ENCODE measurements around the gene NOL4L.

NOL4L gene

DNA sequence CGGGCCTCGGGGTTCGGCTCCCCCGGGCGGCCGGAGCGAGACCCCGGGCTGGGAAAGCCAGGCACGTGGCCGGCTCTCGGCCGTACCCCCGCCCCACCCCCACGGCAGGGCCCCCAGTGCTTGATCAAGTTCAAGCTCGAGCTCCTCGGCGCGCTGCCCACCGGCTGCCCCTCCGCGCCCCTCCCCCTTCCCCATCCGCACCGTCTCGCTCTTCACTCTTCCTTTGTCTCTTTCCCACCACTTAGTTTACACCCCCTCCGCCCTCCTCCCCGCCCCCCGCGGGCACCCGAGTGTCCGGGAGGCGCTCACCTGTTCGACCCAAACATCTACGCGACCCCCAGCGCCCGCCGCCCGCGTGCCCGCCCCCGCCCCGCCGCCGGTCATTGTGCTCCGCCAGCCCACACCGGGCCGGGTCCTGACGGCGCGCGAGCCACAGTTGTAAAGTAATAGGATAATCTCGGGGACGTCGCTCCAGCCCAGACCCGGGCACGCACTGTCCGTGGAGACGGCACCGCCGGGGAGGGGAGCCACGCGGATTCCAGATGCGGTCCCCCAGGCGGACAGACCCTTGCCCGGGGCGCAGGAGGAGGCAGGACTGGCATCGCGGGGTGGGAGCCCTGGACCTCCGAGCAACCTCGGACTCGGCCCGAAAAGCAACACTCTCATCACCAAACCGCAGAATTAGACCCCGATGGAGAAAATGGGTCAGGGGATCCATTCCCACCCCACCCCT lies 100.7 kb downstream of the NOL4L start:
- Mint-ChIP-seq H3K4me1 (ENCODE audit: low read depth) (peaks cover 12% of the 10 kb centered on the region), H3K9me3 (no peaks in the 10 kb centered on the region), H3K4me3 (peak overlapping the region; percentile 62), H3K36me3 (ENCODE audit: low read depth) (peaks cover 10% of the 10 kb centered on the region), H3K27ac (no peak overlapping the region), H3K27me3 (ENCODE audit: low read depth) (peaks cover 3% of the 10 kb centered on the region)
- no peak for DNase-seq (ENCODE audit: low spot score)

DNA sequence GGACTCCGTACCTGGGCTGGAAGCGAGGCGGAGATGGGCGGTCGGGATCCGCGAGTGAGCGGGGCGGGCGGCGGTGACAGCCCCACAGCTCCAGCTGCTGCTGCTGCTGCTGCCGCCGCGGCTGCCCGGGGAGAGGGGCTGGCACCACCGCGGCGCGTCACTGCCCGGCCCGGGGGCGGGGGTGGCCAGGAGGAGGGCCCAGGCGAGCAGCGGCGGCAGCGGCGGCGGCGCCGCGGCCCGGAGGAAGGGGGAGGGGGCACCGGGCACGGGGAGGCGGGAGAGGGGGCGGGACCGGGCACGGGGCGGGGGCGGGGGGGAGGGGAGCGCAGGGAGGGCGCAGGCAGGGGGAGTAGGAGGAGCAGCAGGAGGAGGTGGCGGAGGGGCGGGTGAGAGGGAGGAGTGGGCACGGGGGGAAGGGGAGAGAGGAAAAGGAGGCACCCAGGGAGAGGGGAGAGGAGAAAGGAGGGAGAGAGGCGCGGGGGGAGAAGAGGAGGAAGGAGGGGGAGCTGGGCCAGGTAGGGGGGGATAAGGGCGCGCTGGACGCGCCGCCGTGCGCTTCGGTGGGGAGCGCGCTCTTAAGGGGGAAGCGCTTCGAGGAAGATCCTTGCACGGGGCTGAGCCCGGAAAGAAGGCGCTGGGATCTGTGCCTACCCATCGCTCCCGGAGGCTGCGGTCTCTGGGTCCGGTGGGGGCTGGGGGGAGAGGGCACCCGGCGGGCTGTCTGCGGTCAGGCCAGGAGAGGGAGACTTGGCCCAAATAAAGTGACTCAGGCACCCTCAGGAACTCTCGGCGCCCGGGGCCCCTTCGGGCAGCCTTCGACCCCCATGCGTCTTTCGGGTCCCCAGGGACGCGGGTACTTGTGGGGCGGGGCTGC lies 101.5 kb downstream of the NOL4L start:
- H3K4me1 Mint-ChIP-seq (ENCODE audit: low read depth), result peaks cover 12% of the 10 kb centered on the region
- no peak overlapping the region for H3K27ac Mint-ChIP-seq
- peaks cover 9% of the 10 kb centered on the region for H3K36me3 Mint-ChIP-seq (ENCODE audit: low read depth)
- no peaks in the 10 kb centered on the region for H3K9me3 Mint-ChIP-seq
- peak overlapping the region; percentile 75 for H3K4me3 Mint-ChIP-seq
- peaks cover 3% of the 10 kb centered on the region for H3K27me3 Mint-ChIP-seq (ENCODE audit: low read depth)
- peak; percentile 65 for DNase-seq (ENCODE audit: low spot score)

DNA sequence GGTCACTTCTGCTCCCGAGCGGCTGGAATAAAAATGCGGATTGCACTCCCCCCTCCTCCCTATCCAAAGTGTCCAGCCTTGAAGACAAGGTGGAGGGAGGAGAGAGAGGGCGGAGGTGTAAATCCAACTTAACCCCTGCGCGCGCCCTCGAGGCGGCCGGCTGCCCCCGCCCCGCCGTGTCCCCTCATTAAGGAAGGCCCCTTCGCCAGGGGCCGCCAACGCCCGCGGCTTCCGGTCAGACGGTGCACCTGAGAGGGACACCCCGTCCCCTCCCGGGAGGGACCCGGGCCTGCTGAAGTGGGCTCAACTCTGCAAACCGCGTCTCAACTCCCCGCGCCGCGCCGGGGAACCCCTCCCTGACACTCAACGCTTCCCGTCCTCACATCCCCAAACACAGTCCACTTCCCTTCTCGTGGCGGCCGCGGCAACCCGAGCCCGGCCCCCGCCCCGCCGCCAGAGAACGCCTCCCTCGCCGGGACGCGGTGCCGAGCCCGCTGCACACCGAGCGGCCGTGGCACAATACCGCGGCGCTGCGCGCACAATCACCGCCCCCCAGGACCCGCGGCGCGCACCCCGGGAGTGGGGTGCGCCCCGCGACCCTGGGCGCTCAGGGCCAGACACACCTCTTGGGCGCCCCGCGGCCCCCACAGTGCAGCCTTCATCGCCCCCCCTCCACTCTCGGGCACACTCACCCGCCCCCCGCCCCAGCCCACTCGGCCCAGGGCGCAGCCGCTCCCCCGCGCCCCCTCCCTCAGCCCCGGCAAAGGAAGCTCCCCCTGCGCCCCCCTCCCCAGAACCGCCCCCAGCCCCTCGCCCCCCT lies 102.5 kb downstream of the NOL4L start:
- H3K36me3 Mint-ChIP-seq (ENCODE audit: low read depth), result peaks cover 6% of the 10 kb centered on the region
- H3K4me1 Mint-ChIP-seq (ENCODE audit: low read depth), result peaks cover 12% of the 10 kb centered on the region
- no peaks in the 10 kb centered on the region for H3K9me3 Mint-ChIP-seq
- H3K27ac Mint-ChIP-seq, result no peak overlapping the region
- peak; percentile 24 for DNase-seq (ENCODE audit: low spot score)
- H3K27me3 Mint-ChIP-seq (ENCODE audit: low read depth), result peaks cover 3% of the 10 kb centered on the region
- peak overlapping the region; percentile 62 for H3K4me3 Mint-ChIP-seq

DNA sequence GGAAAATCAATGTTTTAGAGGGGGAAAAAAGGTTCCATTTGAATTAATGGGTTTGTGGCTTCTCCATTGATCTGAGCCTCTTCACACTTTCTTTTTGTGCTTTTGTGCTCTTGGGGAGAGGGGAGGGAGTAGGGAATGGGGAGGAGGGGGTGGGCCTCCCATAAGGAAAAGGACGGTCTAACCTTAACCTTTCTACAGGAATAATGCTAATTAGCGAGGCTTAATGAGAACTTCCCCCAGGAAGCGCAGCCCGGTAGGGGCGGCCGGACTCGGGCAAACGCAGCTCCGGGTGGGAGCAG lies 103.0 kb downstream of the NOL4L start:
- Mint-ChIP-seq H3K36me3 (ENCODE audit: low read depth) (peaks cover 6% of the 10 kb centered on the region), H3K4me3 (peak overlapping the region; percentile 61), H3K4me1 (ENCODE audit: low read depth) (peaks cover 12% of the 10 kb centered on the region), H3K27ac (no peak overlapping the region), H3K9me3 (no peaks in the 10 kb centered on the region), H3K27me3 (ENCODE audit: low read depth) (peaks cover 3% of the 10 kb centered on the region)
- DNase-seq (ENCODE audit: low spot score), result no peak

DNA sequence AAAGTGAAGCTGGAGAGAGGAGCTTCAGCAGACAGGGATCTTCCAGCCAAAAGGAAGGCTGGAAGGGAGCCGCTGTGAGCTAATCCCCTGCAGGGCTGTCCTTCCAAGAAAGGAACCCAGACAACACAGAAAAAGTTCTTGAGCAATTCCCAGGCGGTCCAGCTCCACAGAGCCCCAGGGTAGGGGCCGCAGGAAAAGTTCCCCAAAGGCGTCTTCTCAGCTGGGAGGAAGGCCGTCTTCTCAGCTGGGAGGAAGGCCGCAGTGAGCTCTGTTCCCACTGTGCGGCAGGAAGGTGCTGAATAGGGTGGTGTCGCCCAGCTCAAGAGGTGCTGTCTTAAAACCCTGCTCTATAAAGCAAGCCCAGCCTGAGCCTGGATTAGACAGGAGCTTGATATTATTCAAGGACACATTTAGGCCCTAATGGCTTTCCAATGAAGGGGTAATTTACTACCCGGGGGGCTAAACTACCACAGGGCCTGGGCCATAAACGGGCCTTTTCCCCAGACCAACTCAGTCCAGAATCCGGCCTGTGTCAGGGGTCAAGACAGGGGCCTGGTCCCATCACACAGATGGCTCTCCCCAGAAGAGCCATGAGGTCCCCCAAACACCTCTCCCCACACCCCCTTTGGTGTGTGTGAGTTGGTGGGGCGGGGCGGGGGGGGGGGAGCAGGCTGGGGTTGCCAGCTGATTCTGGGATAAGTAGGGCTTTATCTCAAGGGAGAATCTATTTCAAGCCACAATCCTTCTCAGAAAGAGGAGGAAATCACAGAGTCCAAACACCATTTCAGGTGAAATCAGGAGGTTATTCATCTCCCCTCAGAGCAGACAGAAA lies 103.6 kb downstream of the NOL4L start:
- Mint-ChIP-seq H3K9me3 (no peaks in the 10 kb centered on the region), H3K36me3 (ENCODE audit: low read depth) (peaks cover 3% of the 10 kb centered on the region), H3K27me3 (ENCODE audit: low read depth) (peaks cover 3% of the 10 kb centered on the region), H3K4me3 (peak overlapping the region; percentile 61), H3K4me1 (ENCODE audit: low read depth) (peaks cover 12% of the 10 kb centered on the region), H3K27ac (no peak overlapping the region)
- DNase-seq (ENCODE audit: low spot score), result no peak

DNA sequence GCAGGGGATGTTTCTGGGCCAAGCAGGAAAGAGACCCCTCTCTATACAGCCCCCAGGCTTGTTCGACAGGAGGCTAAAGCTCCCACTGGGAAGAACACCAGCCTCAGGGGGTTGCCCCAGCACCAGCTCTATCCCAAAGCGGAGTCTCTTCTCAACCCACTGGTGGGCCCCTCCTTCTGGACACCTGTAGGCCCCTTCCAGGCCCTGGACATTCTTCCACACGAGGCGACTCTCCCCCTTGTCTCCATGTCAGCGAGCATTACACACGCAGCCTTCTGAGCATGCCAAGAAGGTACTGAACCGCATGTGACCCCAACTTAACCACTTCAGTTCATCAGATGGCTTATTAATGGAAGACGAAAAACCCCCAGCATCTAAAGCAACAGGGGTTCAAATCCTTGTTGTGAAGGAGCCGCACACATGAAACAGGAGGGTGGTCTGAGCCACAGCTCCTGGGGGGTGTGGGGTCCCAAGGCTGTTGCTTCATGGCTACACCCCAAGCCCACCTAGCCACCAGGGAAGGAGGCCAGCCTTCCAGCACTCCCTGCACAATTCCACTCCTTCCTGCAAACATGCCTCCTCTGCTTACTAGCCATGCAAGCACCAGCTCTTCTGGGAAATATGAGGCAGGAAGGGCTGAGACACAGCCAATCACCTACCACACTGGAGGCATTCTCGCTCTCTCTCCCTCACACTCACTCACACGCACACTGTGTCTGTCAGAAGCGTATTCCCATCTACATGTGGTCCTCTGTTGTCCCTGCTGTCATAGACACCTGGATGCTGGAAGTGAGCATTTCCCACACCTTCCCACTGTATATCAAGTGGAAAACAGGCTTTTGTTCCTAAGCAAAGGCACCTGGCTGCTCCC lies 104.5 kb downstream of the NOL4L start:
- Mint-ChIP-seq H3K4me1 (ENCODE audit: low read depth) (peaks cover 16% of the 10 kb centered on the region), H3K9me3 (no peaks in the 10 kb centered on the region), H3K36me3 (ENCODE audit: low read depth) (no peaks in the 10 kb centered on the region), H3K4me3 (no peak overlapping the region), H3K27me3 (ENCODE audit: low read depth) (peaks cover 3% of the 10 kb centered on the region), H3K27ac (no peak overlapping the region)
- no peak for DNase-seq (ENCODE audit: low spot score)

DNA sequence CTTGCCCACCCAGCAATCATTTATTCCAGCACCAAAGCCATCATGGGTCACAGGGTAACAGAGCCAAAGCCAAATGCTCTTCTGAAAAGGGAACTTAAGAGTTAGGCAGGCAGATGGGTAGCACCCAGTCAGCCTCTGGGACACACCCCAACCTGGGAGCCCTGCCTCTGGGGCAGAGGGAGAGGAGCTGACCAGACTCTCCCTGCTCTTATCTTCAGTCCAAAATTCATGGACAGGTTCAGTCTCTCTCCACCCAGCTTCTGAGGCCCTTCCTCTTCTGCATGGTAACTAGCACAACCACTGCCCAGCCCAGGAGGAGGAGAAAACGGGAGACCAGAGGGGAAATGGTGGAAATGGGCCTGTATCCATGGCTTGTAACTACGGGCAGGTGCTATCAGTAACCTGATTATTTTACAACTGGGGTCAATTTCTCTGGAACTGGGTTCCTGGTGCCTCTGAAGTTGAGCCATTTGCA lies 105.4 kb downstream of the NOL4L start:
- Mint-ChIP-seq H3K27me3 (ENCODE audit: low read depth) (no peaks in the 10 kb centered on the region), H3K27ac (no peak overlapping the region), H3K4me3 (no peak overlapping the region), H3K9me3 (no peaks in the 10 kb centered on the region), H3K36me3 (ENCODE audit: low read depth) (no peaks in the 10 kb centered on the region), H3K4me1 (ENCODE audit: low read depth) (peaks cover 9% of the 10 kb centered on the region)
- DNase-seq (ENCODE audit: low spot score), result no peak

DNA sequence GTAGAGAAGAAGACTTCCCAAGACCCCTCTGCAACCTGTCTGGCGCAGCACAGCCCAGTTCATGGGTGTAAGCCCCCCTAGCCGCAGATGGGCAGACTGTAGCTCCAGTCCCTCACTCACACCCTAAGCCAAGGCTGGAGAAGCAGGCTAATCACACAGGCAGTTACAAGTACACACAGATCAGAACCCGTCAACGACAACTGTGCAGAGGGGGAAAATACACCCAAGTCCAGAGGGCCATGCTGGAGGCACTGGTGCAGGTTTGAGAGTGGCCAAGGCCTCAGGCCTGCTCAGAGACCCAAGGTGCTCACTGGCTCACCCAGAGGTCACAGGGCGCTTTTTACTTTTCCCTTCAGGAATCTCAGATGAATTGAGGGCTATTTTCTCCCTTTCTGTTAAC lies 106.1 kb downstream of the NOL4L start:
- no peak for DNase-seq (ENCODE audit: low spot score)
- H3K27ac Mint-ChIP-seq, result no peak overlapping the region
- peaks cover 9% of the 10 kb centered on the region for H3K4me1 Mint-ChIP-seq (ENCODE audit: low read depth)
- H3K36me3 Mint-ChIP-seq (ENCODE audit: low read depth), result no peaks in the 10 kb centered on the region
- H3K27me3 Mint-ChIP-seq (ENCODE audit: low read depth), result no peaks in the 10 kb centered on the region
- H3K4me3 Mint-ChIP-seq, result no peak overlapping the region
- H3K9me3 Mint-ChIP-seq, result no peaks in the 10 kb centered on the region

DNA sequence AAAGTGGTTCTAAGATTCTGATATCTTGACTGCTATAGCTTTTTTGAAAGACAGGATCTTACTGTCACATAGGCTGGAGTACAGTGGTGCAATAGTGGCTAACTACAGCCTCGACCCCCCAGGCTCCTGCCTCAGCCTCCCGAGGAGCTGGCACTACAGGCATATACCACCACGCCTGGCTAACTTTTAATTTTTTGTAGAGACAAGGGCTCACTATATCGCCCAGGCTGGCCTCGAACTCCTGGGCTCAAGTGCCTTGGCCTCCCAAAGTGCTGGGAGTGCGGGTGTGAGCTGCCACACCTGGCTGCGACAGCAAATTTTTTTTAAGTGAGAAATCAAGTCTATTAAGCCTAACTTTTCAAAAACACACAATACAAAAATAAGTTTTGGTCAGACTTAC lies 106.6 kb downstream of the NOL4L start:
- H3K4me1 Mint-ChIP-seq (ENCODE audit: low read depth), result peaks cover 9% of the 10 kb centered on the region
- no peaks in the 10 kb centered on the region for H3K9me3 Mint-ChIP-seq
- H3K27me3 Mint-ChIP-seq (ENCODE audit: low read depth), result no peaks in the 10 kb centered on the region
- DNase-seq (ENCODE audit: low spot score), result no peak
- no peak overlapping the region for H3K27ac Mint-ChIP-seq
- no peak overlapping the region for H3K4me3 Mint-ChIP-seq
- peaks cover 2% of the 10 kb centered on the region for H3K36me3 Mint-ChIP-seq (ENCODE audit: low read depth)

DNA sequence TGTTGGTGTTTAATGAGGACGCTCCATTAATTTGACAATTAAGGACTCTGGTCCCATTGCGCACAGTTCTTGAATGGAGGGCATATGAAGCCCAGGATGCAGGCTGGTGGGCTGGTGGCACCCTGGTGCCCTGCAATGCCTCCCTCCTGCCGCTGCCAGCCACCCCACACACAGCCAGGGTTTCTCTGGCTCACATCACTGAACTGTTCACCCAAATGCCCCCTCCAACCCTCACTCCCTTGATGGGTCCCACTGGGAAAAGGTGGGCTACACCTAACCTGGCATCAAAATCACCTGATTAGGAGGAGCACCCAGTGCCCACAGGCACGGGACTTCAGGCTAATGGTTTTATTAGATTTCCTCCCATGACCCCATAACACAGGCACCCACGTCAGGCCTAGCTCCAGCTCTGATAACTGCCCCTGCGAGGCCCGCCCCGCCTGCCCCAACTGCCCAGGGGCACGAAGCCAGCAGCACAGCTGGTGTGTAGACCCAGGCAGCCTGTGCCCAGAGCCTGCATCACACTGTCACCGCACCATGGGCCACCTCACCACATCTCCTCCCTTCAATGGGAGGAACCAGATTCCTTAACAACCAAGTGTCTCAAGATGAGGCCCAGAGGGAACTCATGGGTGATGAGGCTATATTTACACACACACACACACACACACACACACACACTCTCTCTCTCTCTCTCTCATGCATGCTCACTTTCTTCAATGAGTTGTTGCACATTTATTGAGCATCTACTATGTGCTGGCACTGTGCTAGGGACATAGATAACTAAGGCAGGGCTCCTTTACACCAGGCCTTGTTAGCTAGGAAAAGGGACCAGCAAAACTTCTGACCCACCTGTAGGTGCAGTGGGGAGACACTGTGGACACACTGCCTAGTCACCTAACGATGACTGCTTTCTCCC lies 107.3 kb downstream of the NOL4L start:
- H3K9me3 Mint-ChIP-seq, result no peaks in the 10 kb centered on the region
- no peaks in the 10 kb centered on the region for H3K27me3 Mint-ChIP-seq (ENCODE audit: low read depth)
- peaks cover 4% of the 10 kb centered on the region for H3K36me3 Mint-ChIP-seq (ENCODE audit: low read depth)
- DNase-seq (ENCODE audit: low spot score), result no peak
- H3K27ac Mint-ChIP-seq, result no peak overlapping the region
- H3K4me1 Mint-ChIP-seq (ENCODE audit: low read depth), result peaks cover 9% of the 10 kb centered on the region
- no peak overlapping the region for H3K4me3 Mint-ChIP-seq

DNA sequence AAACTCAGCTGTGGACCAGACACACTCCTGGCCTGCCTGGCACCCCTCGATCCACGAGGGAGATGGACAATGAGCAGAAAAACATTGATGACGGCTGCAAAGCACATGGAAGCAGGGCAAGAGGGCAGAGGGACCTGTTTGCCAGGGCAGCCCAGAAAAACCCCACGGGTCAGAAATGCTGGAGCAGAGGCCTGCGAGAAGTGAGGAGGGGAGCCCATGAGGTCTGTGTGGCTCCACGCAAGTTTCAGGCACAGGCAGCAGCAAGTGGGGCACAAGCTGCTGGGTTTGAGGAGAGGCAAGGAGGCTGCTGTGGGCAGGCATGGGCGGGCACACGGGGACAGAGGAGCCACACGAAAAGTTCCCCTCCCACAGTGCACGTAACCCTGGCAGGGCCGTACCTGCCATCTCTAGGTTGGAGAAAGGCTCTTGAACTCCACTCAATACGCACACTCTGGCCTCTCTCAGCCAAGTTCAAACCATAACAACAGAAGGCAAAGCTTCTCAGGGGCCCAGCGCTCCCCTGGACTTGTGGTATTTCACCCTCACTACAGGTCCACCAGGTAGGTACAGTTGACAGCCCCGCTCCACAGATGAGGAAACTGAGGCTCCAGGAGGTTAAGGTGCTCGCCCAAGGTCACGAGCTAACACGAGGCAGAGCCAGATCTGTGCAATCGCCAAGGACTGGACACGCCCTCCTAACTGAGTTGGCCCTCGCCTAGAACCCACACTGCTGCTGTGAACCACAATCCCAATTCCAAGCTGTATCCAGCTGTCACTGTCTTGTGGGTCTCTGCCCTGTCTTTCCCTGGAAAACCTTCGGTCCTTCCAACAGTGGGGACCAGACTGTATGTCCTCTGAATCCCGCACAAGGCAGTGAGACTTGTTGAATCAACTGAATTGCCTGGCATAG lies 108.2 kb downstream of the NOL4L start:
- Mint-ChIP-seq H3K4me1 (ENCODE audit: low read depth) (peaks cover 8% of the 10 kb centered on the region), H3K27me3 (ENCODE audit: low read depth) (no peaks in the 10 kb centered on the region), H3K27ac (no peak overlapping the region), H3K36me3 (ENCODE audit: low read depth) (peaks cover 4% of the 10 kb centered on the region), H3K9me3 (no peaks in the 10 kb centered on the region), H3K4me3 (no peak overlapping the region)
- no peak for DNase-seq (ENCODE audit: low spot score)
